NCI-H128 (cell line): ENCODE results near the gene CST9.

Experiments used
- DNase-seq: peaks from one replicate; lab custom pipeline; 2025; ENCODE audit not compliant: unreplicated experiment; lab: John Stamatoyannopoulos, UW

The CST9 gene

DNA sequence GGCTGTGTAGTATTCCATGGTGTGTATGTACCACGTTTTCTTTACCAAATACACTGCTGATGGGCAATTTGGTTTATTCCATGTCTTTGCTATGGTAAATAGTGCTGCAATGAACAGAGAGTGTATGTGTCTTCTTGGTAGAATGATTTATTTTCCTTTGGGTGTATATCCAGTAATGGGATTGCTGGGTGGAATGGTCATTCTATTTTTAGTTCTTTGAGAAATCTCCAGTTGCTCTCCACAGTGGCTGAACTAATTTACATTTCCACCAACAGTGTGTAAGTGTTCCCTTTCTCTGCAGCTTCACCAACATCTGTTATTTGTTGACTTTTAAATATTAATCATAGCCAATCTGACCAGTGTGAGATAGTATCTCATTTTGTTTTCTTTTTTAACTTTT lies 51.3 kb downstream of the CST9 start:
- no peak for DNase-seq
